Stimulated activated CD8-positive, alpha-beta memory T cell treated with anti-CD3 and anti-CD28 coated beads, Interleukin-15, amount 100 ng/mL, for 4 hours (primary cell): ENCODE data around the gene TMEM231.

Experiments used
- DNase-seq, 2 donors: peaks; one replicate each; pipeline ENCODE4 v3.0.0-alpha.2; 2020; ENCODE audit warnings: low read depth in 2 of 2

Gene TMEM231

DNA sequence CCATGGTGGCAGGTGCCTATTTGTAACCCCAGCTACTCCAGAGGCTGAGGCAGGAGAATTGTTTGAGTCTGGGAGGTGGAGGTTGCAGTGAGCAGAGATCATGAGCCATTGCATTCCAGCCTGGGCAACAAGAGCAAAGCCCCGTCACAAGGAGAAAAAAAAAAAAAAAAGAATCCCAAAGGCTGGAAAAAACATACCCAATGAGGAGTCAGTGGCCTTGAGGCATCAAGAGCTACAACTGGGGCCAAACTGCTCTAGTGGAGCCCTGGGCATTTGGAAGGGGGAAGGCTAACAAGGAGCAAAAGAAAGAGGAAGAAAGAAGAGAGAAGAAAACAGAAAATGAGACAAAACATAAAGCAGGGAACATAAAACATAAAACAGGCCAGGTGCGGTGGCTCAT lies 67.7 kb downstream of the TMEM231 start:
- DNase-seq, result no peak
